ENCODE measurements around the gene C10orf90.

GRCh38 chr10:126558881-126559280, 111.6 kb downstream of the C10orf90 start:
- TF ChIP-seq CTCF (conservative IDR thresholded peaks at IDR 0.05; ENCODE audit: low read length) (no peak), EZH2phosphoT487 (IDR thresholded peaks at IDR 0.05; ENCODE audit: borderline replicate concordance) (no peak)
